ENCODE data around the gene LURAP1L.

LURAP1L gene

GRCh38 chr9:12777121-12778022 is 2.6 kb downstream of the LURAP1L start:
- no peak for DNase-seq

- no peak for DNase-seq
Measured at GRCh38 chr9:12778389-12778788, 3.6 kb downstream of the LURAP1L start.

GRCh38 chr9:12781226-12781733 is 6.5 kb downstream of the LURAP1L start:
- no peak for DNase-seq

GRCh38 chr9:12783767-12784460 is 9.1 kb downstream of the LURAP1L start:
- DNase-seq, result no peak

- DNase-seq, result no peak
Measured at GRCh38 chr9:12784461-12785259, 9.8 kb downstream of the LURAP1L start.

GRCh38 chr9:12785260-12785770 is 10.5 kb downstream of the LURAP1L start:
- no peak for DNase-seq

- DNase-seq, result no peak
Measured at GRCh38 chr9:12785941-12786340, 11.1 kb downstream of the LURAP1L start.

- no peak for DNase-seq
Measured at GRCh38 chr9:12790001-12790400, 15.2 kb downstream of the LURAP1L start.

- no peak for DNase-seq
Measured at GRCh38 chr9:12790883-12791282, 16.1 kb downstream of the LURAP1L start.

GRCh38 chr9:12794101-12794799 is 19.4 kb downstream of the LURAP1L start:
- no peak for DNase-seq

- DNase-seq, result no peak
Measured at GRCh38 chr9:12796601-12797000, 21.8 kb downstream of the LURAP1L start.

GRCh38 chr9:12797037-12797436 is 22.2 kb downstream of the LURAP1L start:
- no peak for DNase-seq

- DNase-seq, result no peak
Measured at GRCh38 chr9:12798066-12798770, 23.4 kb downstream of the LURAP1L start.

- no peak for DNase-seq
Measured at GRCh38 chr9:12801187-12801586, 26.4 kb downstream of the LURAP1L start.

GRCh38 chr9:12801663-12802062 is 26.8 kb downstream of the LURAP1L start:
- DNase-seq, result no peak

GRCh38 chr9:12802093-12802492 is 27.3 kb downstream of the LURAP1L start:
- no peak for DNase-seq

- no peak for DNase-seq
Measured at GRCh38 chr9:12808569-12808968, 33.7 kb downstream of the LURAP1L start.

- DNase-seq, result no peak
Measured at GRCh38 chr9:12809720-12810119, 34.9 kb downstream of the LURAP1L start.

GRCh38 chr9:12811935-12812334 is 37.1 kb downstream of the LURAP1L start:
- no peak for DNase-seq

GRCh38 chr9:12812710-12813109 is 37.9 kb downstream of the LURAP1L start:
- DNase-seq, result no peak

- no peak for DNase-seq
Measured at GRCh38 chr9:12813533-12813932, 38.7 kb downstream of the LURAP1L start.

Measured in stimulated activated CD4-positive, alpha-beta T cell treated with anti-CD3 and anti-CD28 coated beads, Interleukin-4, amount 100 ng/mL, for 1 hour (primary cell).